ENCODE results near the gene NRXN2.
A peak's percentile ranks its signal among the peaks of the same experiment; 100 is the strongest.

Gene NRXN2

DNA sequence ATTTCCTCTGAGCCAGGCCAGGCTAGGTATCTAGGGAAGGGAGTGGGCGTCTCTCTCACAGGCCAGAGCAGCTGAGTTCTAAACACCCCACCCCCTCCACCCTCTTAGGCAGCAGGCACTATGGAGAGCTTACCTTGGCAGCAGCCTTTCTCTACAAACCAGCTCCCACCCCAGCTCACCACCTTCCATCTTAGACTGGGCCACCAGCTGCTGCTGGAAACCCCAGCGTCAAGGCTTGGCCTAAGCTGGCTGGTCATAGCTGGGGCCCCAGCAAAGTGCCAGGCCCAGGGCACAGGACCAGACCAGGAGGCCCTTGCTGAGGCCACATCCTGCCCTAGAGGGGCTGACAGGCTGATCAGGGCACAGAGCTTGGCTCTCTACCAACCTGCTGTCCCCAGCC lies 111.8 kb downstream of the NRXN2 start:
- DNase-seq (ENCODE audit: low read depth) = no peak
- TF ChIP-seq, protein P1, sequence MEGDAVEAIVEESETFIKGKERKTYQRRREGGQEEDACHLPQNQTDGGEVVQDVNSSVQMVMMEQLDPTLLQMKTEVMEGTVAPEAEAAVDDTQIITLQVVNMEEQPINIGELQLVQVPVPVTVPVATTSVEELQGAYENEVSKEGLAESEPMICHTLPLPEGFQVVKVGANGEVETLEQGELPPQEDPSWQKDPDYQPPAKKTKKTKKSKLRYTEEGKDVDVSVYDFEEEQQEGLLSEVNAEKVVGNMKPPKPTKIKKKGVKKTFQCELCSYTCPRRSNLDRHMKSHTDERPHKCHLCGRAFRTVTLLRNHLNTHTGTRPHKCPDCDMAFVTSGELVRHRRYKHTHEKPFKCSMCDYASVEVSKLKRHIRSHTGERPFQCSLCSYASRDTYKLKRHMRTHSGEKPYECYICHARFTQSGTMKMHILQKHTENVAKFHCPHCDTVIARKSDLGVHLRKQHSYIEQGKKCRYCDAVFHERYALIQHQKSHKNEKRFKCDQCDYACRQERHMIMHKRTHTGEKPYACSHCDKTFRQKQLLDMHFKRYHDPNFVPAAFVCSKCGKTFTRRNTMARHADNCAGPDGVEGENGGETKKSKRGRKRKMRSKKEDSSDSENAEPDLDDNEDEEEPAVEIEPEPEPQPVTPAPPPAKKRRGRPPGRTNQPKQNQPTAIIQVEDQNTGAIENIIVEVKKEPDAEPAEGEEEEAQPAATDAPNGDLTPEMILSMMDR (conservative IDR thresholded peaks at IDR 0.05; ENCODE audit: control insufficient read depth, insufficient read depth, low read depth, low read length) = no peak
- no peak overlapping the region for H3K4me3 ChIP-seq (ENCODE audit: control insufficient read depth, low read depth, low read length)

DNA sequence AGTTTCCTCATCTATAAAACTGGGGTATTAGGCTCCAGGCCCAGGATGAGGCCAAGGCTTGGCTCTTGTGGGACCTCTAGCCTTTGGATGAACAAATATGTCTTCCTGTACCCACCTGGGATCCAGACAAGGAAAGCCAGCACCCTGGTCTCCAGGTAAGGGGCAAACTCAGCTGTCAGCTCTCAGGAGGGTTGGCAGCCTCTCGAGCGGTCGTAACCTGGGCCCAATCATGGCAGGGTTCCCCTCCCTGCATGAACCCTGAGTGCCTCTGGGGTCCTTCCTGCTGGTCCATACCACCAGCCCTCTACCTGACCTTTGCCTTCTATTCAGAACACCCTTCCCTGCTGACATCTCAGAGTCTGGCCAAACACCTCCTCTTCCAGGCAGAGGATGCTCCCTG lies 112.4 kb downstream of the NRXN2 start:
- TF ChIP-seq, protein P1 (conservative IDR thresholded peaks at IDR 0.05; ENCODE audit: control insufficient read depth, insufficient read depth, low read depth, low read length) = no peak
- H3K4me3 ChIP-seq (ENCODE audit: control insufficient read depth, low read depth, low read length) = no peak overlapping the region
- DNase-seq (ENCODE audit: low read depth) = no peak

DNA sequence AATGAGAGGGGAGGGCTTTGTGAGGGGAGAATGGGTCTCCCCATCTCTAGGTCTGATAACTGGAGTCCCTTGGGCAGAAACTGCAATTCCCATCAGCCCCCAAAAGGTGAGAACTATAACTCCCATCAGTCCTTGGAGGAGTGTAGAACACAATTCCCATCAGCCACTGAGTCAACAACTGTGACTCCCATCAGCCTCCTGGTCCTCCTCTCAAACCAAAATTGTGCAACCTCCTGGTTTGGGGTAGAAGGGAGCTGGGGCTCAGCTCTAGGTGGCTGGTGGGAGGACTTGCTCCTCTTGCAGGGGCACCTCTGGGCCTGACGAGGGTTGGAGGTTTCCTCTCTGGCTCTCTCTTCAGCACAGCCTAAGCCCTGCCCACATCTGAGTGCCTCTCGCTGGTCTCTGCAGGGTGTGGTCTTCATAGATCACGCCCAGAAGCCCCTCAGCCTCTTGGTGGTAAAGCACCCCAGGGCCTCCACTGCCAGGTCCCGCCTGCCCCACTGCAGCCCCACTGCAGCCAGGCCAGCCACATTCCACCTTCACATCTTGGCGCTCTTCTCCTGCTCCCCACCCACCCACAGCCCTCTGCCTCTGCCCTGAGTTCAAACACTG lies 113.5 kb downstream of the NRXN2 start:
- TF ChIP-seq, protein P1 (conservative IDR thresholded peaks at IDR 0.05; ENCODE audit: control insufficient read depth, insufficient read depth, low read depth, low read length) = no peak
- H3K4me3 ChIP-seq (ENCODE audit: control insufficient read depth, low read depth, low read length) = no peak overlapping the region
- peak; percentile 17 for DNase-seq (ENCODE audit: low read depth)

DNA sequence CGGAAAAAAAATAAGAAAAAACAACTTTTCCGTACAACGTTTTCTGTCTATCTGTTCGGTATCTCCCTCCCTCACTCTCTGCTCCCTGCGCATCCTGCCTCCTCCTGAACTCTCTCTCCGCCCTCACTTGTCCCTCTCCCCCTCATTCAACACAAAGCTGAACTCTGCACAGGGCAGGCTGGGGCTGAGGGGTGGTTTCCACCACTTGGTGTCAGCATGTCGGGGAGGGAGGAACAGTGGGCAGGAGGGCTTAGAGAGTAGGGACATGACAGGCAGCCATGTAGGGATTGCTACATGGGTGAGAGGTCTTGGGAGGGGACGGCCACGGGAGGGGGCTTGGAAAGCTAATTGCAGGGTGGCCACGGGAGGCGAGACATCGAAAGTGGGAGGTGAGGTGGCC lies 114.4 kb downstream of the NRXN2 start:
- TF ChIP-seq, protein P1 (conservative IDR thresholded peaks at IDR 0.05; ENCODE audit: control insufficient read depth, insufficient read depth, low read depth, low read length) = no peak
- H3K4me3 ChIP-seq (ENCODE audit: control insufficient read depth, low read depth, low read length) = no peak overlapping the region
- DNase-seq (ENCODE audit: low read depth) = no peak

DNA sequence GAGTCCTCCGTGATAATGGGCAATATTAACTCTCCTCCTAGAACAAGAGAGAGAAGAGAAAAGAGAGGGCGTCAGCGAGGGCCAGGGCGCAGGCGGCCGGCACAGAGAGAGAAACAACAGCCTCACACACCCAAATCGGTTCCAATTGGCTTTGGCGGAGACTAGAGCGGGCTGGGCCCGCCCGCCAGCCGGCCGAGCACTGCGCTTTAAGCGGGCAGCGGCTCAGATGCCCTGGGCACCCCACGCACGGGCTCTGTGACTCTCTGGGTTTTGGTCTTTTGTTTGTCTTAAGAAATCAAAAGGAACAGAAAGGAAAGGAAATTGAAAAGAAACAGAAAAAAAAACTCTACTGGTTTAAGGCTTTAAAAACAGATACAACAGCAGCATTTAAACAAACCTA lies 115.0 kb downstream of the NRXN2 start:
- H3K4me3 ChIP-seq (ENCODE audit: control insufficient read depth, low read depth, low read length) = no peak overlapping the region
- DNase-seq (ENCODE audit: low read depth) = peak; percentile 25
- TF ChIP-seq, protein P1 (conservative IDR thresholded peaks at IDR 0.05; ENCODE audit: control insufficient read depth, insufficient read depth, low read depth, low read length) = no peak

DNA sequence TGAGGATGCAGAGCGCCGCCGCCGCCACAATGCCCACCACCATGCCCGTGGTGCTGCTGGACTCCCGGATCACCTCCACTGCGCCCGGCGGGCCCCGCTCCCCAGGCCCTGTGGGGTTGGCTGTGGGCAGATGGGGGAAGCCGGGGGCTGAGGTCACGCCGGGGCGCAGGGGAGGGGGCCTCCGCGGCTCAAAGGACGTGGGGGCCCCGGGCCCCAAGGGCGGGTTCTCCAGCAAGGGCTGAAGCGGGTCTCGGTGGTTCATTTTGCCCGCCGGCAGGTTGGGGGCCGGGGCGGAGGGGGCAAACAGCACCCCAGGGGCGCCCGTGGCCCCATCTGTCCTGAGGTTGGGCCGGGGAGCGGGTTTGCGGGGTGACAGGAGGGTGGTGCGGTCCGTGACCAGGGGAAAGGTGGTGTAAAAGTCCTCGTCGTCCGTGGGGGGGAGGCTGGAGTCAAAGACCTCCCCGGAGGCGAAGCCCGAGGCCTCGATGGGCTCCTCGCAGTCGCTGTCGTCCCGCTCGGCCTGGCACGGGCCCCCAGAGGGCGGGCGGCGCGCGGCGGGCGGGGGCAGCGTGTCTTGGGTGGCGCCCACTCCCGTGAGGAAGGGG lies 115.5 kb downstream of the NRXN2 start:
- H3K4me3 ChIP-seq (ENCODE audit: control insufficient read depth, low read depth, low read length) = no peak overlapping the region
- TF ChIP-seq, protein P1 (conservative IDR thresholded peaks at IDR 0.05; ENCODE audit: control insufficient read depth, insufficient read depth, low read depth, low read length) = no peak
- no peak for DNase-seq (ENCODE audit: low read depth)

All from fibroblast of mammary gland (primary cell).